ELF-1 (cell line): ENCODE data around the gene CPAMD8.
A peak's percentile ranks its signal among the peaks of the same experiment; 100 is the strongest.
"Not testable (repeated sequence)": the region's sequence is repeated elsewhere in the genome, so short reads cannot be mapped to it uniquely, and the experiment has no call there.

Experiments
- DNase-seq: peaks from one replicate; pipeline ENCODE4 v3.0.0-alpha.2; 2016; ENCODE audit warnings: low read depth, low spot score

CPAMD8 gene

GRCh38 chr19:16946951-16947940 lies 79.4 kb downstream of the CPAMD8 start:
- DNase-seq, result no peak

GRCh38 chr19:16945762-16946465 lies 80.7 kb downstream of the CPAMD8 start:
- no peak for DNase-seq

- no peak for DNase-seq
Measured at GRCh38 chr19:16945364-16945714, 81.3 kb downstream of the CPAMD8 start.

- DNase-seq, result no peak
Measured at GRCh38 chr19:16944626-16945363, 81.8 kb downstream of the CPAMD8 start.

- DNase-seq, result no peak
Measured at GRCh38 chr19:16943942-16944625, 82.5 kb downstream of the CPAMD8 start.

- not testable (repeated sequence) for DNase-seq
Measured at GRCh38 chr19:16943090-16943489, 83.5 kb downstream of the CPAMD8 start.

- DNase-seq, result no peak
Measured at GRCh38 chr19:16942583-16942982, 84.0 kb downstream of the CPAMD8 start.

- DNase-seq, result no peak
Measured at GRCh38 chr19:16940626-16941025, 86.0 kb downstream of the CPAMD8 start.

- DNase-seq, result not testable (repeated sequence)
Measured at GRCh38 chr19:16940063-16940462, 86.5 kb downstream of the CPAMD8 start.

- DNase-seq, result peak; percentile 32
Measured at GRCh38 chr19:16938211-16938610, 88.4 kb downstream of the CPAMD8 start.

GRCh38 chr19:16937796-16938195 lies 88.8 kb downstream of the CPAMD8 start:
- not testable (repeated sequence) for DNase-seq

- no peak for DNase-seq
Measured at GRCh38 chr19:16936901-16937300, 89.7 kb downstream of the CPAMD8 start.

GRCh38 chr19:16934489-16934888 lies 92.1 kb downstream of the CPAMD8 start:
- no peak for DNase-seq

GRCh38 chr19:16931306-16931705 lies 95.3 kb downstream of the CPAMD8 start:
- DNase-seq, result no peak

GRCh38 chr19:16930753-16931152 lies 95.9 kb downstream of the CPAMD8 start:
- no peak for DNase-seq

GRCh38 chr19:16928916-16929315 lies 97.7 kb downstream of the CPAMD8 start:
- DNase-seq, result no peak

- no peak for DNase-seq
Measured at GRCh38 chr19:16928351-16928750, 98.3 kb downstream of the CPAMD8 start.

GRCh38 chr19:16927883-16928282 lies 98.7 kb downstream of the CPAMD8 start:
- no peak for DNase-seq

GRCh38 chr19:16922949-16923348 lies 103.7 kb downstream of the CPAMD8 start:
- no peak for DNase-seq

- no peak for DNase-seq
Measured at GRCh38 chr19:16922592-16922934, 104.0 kb downstream of the CPAMD8 start.

- DNase-seq, result no peak
Measured at GRCh38 chr19:16921766-16922591, 104.6 kb downstream of the CPAMD8 start.
